Common myeloid progenitor, CD34-positive (primary cell): ENCODE measurements around the gene FDX2.

Source experiments
- CTCF ChIA-PET: fragments of 350-600 bp; sonication (Branson Sonifier 250); formaldehyde crosslinking; loops from one replicate; lab custom pipeline; 2021; ENCODE audit warnings: antibody characterized with exemption; lab: Charles Lee
- POLR2A ChIA-PET: fragments of 350-600 bp; sonication (Branson Sonifier 250); formaldehyde crosslinking; loops from one replicate; lab custom pipeline; 2021; ENCODE audit warnings: antibody characterized with exemption; lab: Charles Lee
- DNase-seq, 3 donors: peaks; one replicate each; pipeline versions ENCODE4 v3.0.0 to v3.0.0-alpha.2; 2013
- H3K27ac ChIP-seq, 2 experiments: 1 replicate in 1 of 2; 2 replicates in 1 of 2; pipeline ENCODE4 v1.7.0; 2013; ENCODE audit warnings: inconsistent platforms in 2 of 2, low read length in 2 of 2, mild to moderate bottlenecking in 2 of 2, low read depth in 1 of 2, moderate library complexity in 1 of 2; ENCODE audit not compliant: severe bottlenecking in 2 of 2, insufficient read depth in 1 of 2, poor library complexity in 1 of 2
- H3K27me3 ChIP-seq, 5 experiments: replicated peaks in 2 of 5; 1 replicate in 3 of 5; 2 replicates in 2 of 5; pipeline versions ENCODE4 v1.6.1 to v1.7.0; 2013; ENCODE audit warnings: low read length in 4 of 5, mild to moderate bottlenecking in 2 of 5, moderate library complexity in 2 of 5, inconsistent platforms in 1 of 5; ENCODE audit not compliant: insufficient read depth in 5 of 5, control insufficient read depth in 4 of 5
- H3K36me3 ChIP-seq, 4 experiments: 1 replicate in 2 of 4; 2 replicates in 2 of 4; pipeline versions ENCODE4 v1.6.1 to v1.7.0; 2013; ENCODE audit warnings: low read length in 3 of 4, control low read depth in 1 of 4, mild to moderate bottlenecking in 1 of 4; ENCODE audit not compliant: control insufficient read depth in 4 of 4, insufficient read depth in 4 of 4
- H3K4me1 ChIP-seq, 4 experiments: 1 replicate in 3 of 4; 2 replicates in 1 of 4; pipeline versions ENCODE4 v1.6.1 to v1.7.1; 2013; ENCODE audit warnings: low read length in 3 of 4, mild to moderate bottlenecking in 3 of 4, control low read depth in 1 of 4, inconsistent platforms in 1 of 4, moderate library complexity in 1 of 4; ENCODE audit not compliant: control insufficient read depth in 4 of 4, insufficient read depth in 4 of 4; ENCODE audit errors: control extremely low read depth in 1 of 4
- H3K4me3 ChIP-seq, 7 experiments: 1 replicate in 4 of 7; 2 replicates in 3 of 7; pipeline versions ENCODE4 v1.5.1 to v1.7.0; 2013; ENCODE audit warnings: mild to moderate bottlenecking in 7 of 7, low read length in 6 of 7, moderate library complexity in 6 of 7, inconsistent platforms in 2 of 7, low read depth in 2 of 7, control low read depth in 1 of 7; ENCODE audit not compliant: insufficient read depth in 4 of 7, control insufficient read depth in 1 of 7; ENCODE audit errors: extremely low read depth in 1 of 7
- H3K9me3 ChIP-seq, 5 experiments: 1 replicate in 4 of 5; 2 replicates in 1 of 5; pipeline versions ENCODE4 v1.6.1 to v1.7.1; 2013; ENCODE audit warnings: low read length in 4 of 5, mild to moderate bottlenecking in 2 of 5, inconsistent platforms in 1 of 5, low read depth in 1 of 5, moderate library complexity in 1 of 5; ENCODE audit not compliant: control insufficient read depth in 4 of 5, insufficient read depth in 2 of 5; ENCODE audit errors: control extremely low read depth in 1 of 5
- WGBS: methylation state at CpG from one replicate; pipeline ENCODE4 v1.1.5; 2013; ENCODE audit not compliant: insufficient coverage; 5-methylcytosine and 5-hydroxymethylcytosine counted together

The FDX2 gene

DNA sequence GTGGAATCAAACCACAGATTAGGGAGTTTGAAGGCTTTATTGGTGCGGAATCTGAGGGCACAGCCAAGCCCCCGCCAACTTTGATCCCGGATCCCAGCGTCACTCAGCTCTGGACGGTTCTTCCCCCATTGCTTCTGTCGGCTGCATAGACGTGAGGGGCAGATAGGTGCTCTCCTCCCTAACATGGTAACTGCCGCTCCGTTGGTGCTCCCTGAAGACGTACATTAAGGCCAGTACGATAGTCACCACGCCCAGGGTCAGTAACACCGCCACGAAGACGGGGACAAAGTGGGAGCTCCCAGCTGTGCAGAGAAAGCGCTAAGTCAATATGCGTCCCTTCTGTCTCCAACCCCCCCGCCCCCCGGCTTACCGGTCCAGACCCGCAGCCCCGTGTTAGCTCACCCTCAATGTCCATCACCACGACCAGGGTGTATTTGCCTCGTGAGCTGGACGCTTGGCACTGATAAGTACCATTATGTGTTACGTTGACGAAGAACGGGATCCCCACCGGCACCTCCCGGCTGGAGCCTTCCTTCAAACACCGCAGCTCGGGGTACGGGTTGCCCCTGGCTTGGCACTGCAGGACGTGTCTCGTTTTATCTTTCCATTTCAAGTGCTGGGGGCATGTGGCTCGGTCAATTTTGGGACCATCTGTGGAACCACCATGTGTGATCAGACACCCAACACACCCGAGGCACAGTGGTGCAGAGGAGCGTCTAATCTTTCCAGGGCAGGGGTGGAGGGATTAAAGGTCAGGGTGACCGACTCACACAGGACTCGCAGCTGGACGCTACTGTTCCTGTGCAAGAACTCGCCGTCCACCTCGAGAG, 18.2 kb upstream of the FDX2 start:
- POLR2A ChIA-PET: interaction anchor here (0.9 to 1.0 kb wide), 4 partner anchors 12 to 46 kb away, joined by 3 to 4 read pairs (median 4); partner anchors contain the start of genes ICAM5 and TYK2
- 79% methylated on average over 34 of the region's 44 CpGs for WGBS
- Histone ChIP-seq H3K4me3 (peak overlapping the region in 6 of 7 experiments; percentile 43 to 95 (median 88)), H3K27me3 (no peaks in the 10 kb centered on the region), H3K36me3 (peaks cover 6 to 47% (median 33%) of the 10 kb centered on the region in 4 experiments), H3K4me1 (peaks cover 3 to 38% (median 32%) of the 10 kb centered on the region in 4 experiments), H3K27ac (peak overlapping the region in 1 of 2 experiments; percentile 93), H3K9me3 (no peaks in the 10 kb centered on the region)
- CTCF ChIA-PET: interaction anchor here (0.6 to 1.9 kb wide), 9 partner anchors 10 to 172 kb away, joined by 3 to 7 read pairs (median 4); partner anchors contain the start of gene ICAM4
- DNase-seq: no peak

DNA sequence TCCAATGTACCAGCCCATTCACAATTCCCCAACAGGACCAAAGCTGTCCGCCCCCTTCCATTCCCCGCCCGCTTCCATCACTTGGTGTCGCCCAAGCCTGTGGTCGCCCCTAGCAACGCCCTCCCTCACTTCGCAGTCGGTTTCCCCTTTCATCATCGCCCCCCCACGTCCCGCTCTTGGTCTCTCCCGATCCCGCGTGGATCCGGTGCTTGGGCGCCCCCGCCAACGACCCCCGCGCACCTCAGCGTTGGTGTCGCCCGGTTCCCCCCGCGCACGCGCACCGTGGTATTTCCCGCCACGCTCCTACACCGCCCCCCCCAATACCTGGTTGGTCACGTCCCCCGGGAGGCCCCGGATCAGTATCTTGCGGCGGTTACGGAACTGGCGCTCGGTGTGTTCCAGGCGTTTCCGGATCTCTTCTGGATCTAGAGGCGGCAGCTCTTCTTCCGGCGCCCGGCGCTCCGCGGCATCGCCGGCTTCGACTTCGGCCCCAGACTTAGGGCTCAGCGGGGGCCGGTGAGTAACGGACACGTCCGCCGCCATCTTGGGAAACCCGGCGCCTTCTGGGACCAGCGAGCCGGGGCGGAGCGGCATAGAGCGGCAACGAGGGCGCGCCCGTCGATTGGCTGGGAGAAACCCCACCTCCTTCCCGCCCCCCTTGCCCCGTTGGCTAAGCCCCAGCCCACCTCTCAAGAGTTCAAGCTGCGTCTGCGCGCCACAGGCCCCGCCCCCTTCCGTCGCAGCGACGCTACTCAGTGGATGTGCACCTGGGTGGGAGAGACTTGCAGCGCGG, 17.3 kb upstream of the FDX2 start, which contains the start of gene RAVER1:
Gene RAVER1, minus strand, starts transcription at position 565 of the 793 bp plus-strand sequence. Its CDS starts 22 bp downstream, at position 543.
- H3K36me3 ChIP-seq: peaks cover 10 to 55% (median 41%) of the 10 kb centered on the region in 4 experiments
- ChIA-PET POLR2A (interaction anchor here (0.9 to 1.0 kb wide), 4 partner anchors 12 to 47 kb away, joined by 3 to 4 read pairs (median 4); partner anchors contain the start of genes ICAM5 and TYK2), CTCF (interaction anchor here (1.1 to 1.9 kb wide), 5 partner anchors 37 to 74 kb away, joined by 4 to 7 read pairs (median 5); partner anchors contain the start of gene ICAM4)
- peaks cover 0 to 31% (median 24%) of the 10 kb centered on the region in 4 experiments for H3K4me1 ChIP-seq
- no peaks in the 10 kb centered on the region for H3K9me3 ChIP-seq
- peak within 1 kb of the TSS; percentile 82 to 93 for H3K27ac ChIP-seq
- H3K4me3 ChIP-seq: peak within 1 kb of the TSS; percentile 78 to 95 (median 85)
- peak; percentile 97 to 99 (median 99) for DNase-seq
- H3K27me3 ChIP-seq: no peaks in the 10 kb centered on the region
- under 1% methylated on average over 56 of the region's 82 CpGs for WGBS

DNA sequence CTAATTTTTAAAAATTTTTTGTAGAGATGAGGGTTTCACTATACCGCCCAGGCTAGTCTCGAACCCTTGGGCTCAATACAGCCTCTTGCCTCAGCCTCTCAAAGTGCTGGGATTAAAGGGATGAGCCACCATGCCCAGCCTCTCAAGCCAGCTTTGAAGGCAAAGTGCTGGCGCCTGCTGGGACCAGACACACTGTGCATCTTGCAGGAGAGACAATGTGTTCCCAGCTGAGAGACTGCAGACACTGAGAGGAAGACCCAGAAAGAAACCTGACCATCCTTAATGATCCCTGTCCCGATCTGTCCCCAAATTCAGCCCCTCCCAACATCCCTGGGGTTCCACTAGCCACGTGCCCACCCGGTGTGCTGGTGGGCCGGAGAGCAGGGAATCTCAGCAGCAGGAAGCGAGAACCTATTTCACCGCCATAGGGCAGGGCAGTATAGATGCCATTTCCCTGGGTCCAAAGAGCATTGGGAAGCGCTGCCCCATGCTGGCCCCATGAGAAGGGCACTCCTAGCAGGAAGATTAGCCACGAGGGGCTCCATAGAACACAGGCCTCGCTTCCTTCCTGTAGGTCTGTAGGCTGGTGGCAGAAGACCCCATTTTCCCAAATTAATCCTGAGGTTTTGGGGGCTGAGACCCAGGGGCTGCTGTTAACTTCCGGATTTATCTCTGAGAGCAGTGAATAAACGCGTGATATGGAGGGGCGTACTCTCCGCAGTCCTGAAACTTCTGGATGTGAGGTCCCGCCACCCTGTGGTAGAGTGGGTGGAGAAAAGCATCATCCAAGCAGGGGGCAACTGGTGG, 16.5 kb upstream of the FDX2 start:
- ChIA-PET CTCF (interaction anchor here (1.1 to 1.8 kb wide), 2 partner anchors 41 to 72 kb away, joined by 3 to 5 read pairs; no protein-coding TSS in a partner anchor), POLR2A (no interaction called here)
- WGBS: 63% methylated on average over 12 of the region's 18 CpGs
- no peaks in the 10 kb centered on the region for H3K9me3 ChIP-seq
- H3K27me3 ChIP-seq: no peaks in the 10 kb centered on the region
- H3K4me3 ChIP-seq: peak overlapping the region; percentile 78 to 95 (median 85)
- peak overlapping the region; percentile 82 to 93 for H3K27ac ChIP-seq
- DNase-seq: no peak
- peaks cover 15 to 63% (median 49%) of the 10 kb centered on the region in 4 experiments for H3K36me3 ChIP-seq
- H3K4me1 ChIP-seq: peaks cover 0 to 31% (median 24%) of the 10 kb centered on the region in 4 experiments

DNA sequence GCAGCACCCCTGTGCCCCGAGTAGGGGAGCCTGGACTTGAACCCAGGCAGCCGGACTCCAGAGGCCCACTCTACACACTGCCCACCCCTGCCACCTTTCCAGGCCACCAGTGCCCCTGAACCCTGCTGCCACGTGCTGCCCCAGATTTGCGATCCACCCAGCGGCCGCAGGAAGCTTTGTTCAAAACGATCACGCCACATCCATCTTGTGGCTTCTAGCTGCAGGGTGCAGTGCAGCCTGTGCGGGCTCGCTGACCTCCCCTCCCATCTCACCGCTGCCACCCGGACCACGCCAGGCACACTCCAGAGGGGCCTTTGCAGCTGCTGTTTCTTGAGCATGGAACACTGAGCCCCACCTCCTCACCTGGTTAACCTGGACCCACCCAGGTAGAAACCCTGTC, 13.7 kb upstream of the FDX2 start:
- Histone ChIP-seq H3K27me3 (no peaks in the 10 kb centered on the region), H3K4me3 (no peak overlapping the region), H3K27ac (no peak overlapping the region), H3K9me3 (no peaks in the 10 kb centered on the region), H3K4me1 (peaks cover 0 to 24% (median 20%) of the 10 kb centered on the region in 4 experiments), H3K36me3 (peaks cover 18 to 66% (median 51%) of the 10 kb centered on the region in 4 experiments)
- ChIA-PET CTCF (interaction anchor here (2.4 kb wide), 1 partner anchor 30 kb away, joined by 6 read pairs; no protein-coding TSS in a partner anchor), POLR2A (interaction anchor here (1.5 kb wide), 1 partner anchor 60 kb away, joined by 5 read pairs; no protein-coding TSS in a partner anchor)
- DNase-seq: no peak
- whole genome bisulfite sequencing: 96% methylated on average over 12 of the region's 13 CpGs

DNA sequence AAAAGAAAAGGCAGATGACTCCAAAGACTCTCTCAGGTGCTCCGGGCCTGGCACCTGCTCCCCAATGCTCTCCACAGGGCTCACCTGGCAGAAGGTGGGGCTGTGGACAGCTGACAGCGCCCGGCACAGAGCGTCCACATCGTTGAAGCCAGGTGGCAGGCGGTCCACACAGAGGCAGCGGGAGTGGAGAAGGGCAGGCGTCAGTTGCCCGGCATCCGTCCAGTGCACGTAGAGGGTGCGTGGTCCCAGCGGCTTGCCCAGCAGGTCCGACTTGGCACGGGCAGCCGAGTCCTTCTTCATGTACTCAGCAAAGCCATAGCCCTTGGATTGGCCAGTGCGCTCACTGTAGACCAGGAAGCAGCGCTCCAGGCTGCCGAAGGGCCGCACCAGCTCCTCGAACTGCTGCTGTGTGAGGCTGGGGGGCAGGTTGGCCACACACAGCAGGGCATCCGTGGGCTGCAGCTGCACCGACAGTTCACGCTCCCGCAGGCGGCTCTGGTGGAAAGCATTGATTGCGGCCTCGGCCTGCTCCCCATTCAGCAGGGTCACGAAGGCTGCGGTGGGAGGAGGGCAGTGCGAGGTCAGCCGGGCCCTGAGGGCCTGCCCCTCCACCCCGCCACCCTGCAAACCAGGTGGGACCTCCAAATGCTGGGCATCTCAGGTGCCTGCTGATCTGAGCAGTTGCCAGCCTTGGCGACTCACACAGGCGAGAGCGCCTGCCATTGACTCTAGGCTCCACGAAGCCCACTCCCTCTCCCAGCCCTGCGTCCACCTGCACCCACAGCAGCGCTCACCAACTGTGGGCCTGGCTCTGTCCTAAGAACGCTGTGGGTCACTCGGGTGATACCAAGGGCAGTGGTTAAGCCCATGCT, 13.0 kb upstream of the FDX2 start:
- no peaks in the 10 kb centered on the region for H3K27me3 ChIP-seq
- H3K4me1 ChIP-seq: peaks cover 0 to 17% (median 14%) of the 10 kb centered on the region in 4 experiments
- WGBS: 96% methylated on average over 37 of the region's 41 CpGs
- ChIA-PET POLR2A (interaction anchor here (1.5 kb wide), 1 partner anchor 59 kb away, joined by 5 read pairs; no protein-coding TSS in a partner anchor), CTCF (interaction anchor here (1.2 kb wide), 1 partner anchor 10 kb away, joined by 5 read pairs; no protein-coding TSS in a partner anchor)
- H3K4me3 ChIP-seq: no peak overlapping the region
- H3K27ac ChIP-seq: no peak overlapping the region
- peaks cover 19 to 66% (median 50%) of the 10 kb centered on the region in 4 experiments for H3K36me3 ChIP-seq
- H3K9me3 ChIP-seq: no peaks in the 10 kb centered on the region
- DNase-seq: no peak
